ENCODE results near the gene ZNF641. TPM values are rescaled to one million over a fixed set of nuclear protein-coding genes. Genes with fewer than 3 reads are reported as not detected.

The ZNF641 gene
- total RNA-seq, 2 donors from 2014 or later: 24.6 to 30.8 TPM

GRCh38 chr12:48288387-48289268 lies 62.1 kb downstream of the ZNF641 start:
- no peak for TF ChIP-seq CTCF (IDR thresholded peaks at IDR 0.05)
- DNase-seq (ENCODE audit: low spot score) (no peak), ATAC-seq (ENCODE audit: insufficient number of reproducible peaks, low FRiP score, low read depth) (no peak)
- Histone ChIP-seq H3K4me3 (no peak overlapping the region), H3K27ac (no peak overlapping the region), H3K36me3 (no peaks in the 10 kb centered on the region), H3K4me1 (ENCODE audit: control insufficient read depth in 1 of 2, low read depth in 2 of 2) (no peaks in the 10 kb centered on the region), H3K27me3 (replicated peaks; ENCODE audit: insufficient read depth) (no peaks in the 10 kb centered on the region), H3K9me3 (no peaks in the 10 kb centered on the region)

Other genes with a start within 250 kb of the ZNF641 start
- gene SENP1, start 244.8 kb downstream of the ZNF641 start, total RNA-seq: 10 to 100 TPM; 23.2 to 24.6 TPM
- gene PFKM, start 231.6 kb downstream of the ZNF641 start, total RNA-seq: 10 to 100 TPM; 50.1 to 62.2 TPM
- 10 to 100 TPM; 20.7 to 45.3 TPM for gene ASB8, start 193.4 kb downstream of the ZNF641 start, total RNA-seq
- 1 to 10 TPM in 1 of 2 donors, under 1 TPM in 1; 0.81 to 5.6 TPM for gene CCDC184, start 167.3 kb downstream of the ZNF641 start, total RNA-seq
- gene OR10AD1, start 147.6 kb downstream of the ZNF641 start, total RNA-seq: not detected
- gene ANP32D, start 121.6 kb upstream of the ZNF641 start, total RNA-seq: under 1 TPM in 1 of 2 donors, not detected in 1; 0.78 TPM
- not detected for gene C12orf54, start 131.6 kb upstream of the ZNF641 start, total RNA-seq
- gene OR8S1, start 174.7 kb upstream of the ZNF641 start, total RNA-seq: not detected
- gene LALBA, start 219.1 kb upstream of the ZNF641 start, total RNA-seq: not detected